ENCODE results near the gene G0S2. TPM values are rescaled to one million over a fixed set of nuclear protein-coding genes. Genes with fewer than 3 reads are reported as not detected.
A peak's percentile ranks its signal among the peaks of the same experiment; 100 is the strongest.

The G0S2 gene
- total RNA-seq, 1 donor from 2014 or later, result 0.37 TPM

- DNase-seq (ENCODE audit: low read depth), result peak; percentile 24
Measured at GRCh38 chr1:209648346-209648745, 26.9 kb upstream of the G0S2 start.

GRCh38 chr1:209648931-209649776, 26.1 kb upstream of the G0S2 start:
- DNase-seq (ENCODE audit: low read depth), result peak; percentile 80

- peak; percentile 64 for DNase-seq (ENCODE audit: low read depth)
Measured at GRCh38 chr1:209650454-209650853, 24.8 kb upstream of the G0S2 start.

- peak; percentile 77 for DNase-seq (ENCODE audit: low read depth)
Measured at GRCh38 chr1:209651138-209651587, 24.0 kb upstream of the G0S2 start.

- no peak for DNase-seq (ENCODE audit: low read depth)
Measured at GRCh38 chr1:209652121-209652735, 23.0 kb upstream of the G0S2 start, which contains the start of gene LAMB3. LAMB3 (minus strand) TSS chr1:209652425; CDS start chr1:209650944, 1,481 bp downstream.

GRCh38 chr1:209652873-209653401, 22.3 kb upstream of the G0S2 start:
- peak; percentile 89 for DNase-seq (ENCODE audit: low read depth)

- no peak for DNase-seq (ENCODE audit: low read depth)
Measured at GRCh38 chr1:209653915-209654351, 21.3 kb upstream of the G0S2 start.

- peak; percentile 42 for DNase-seq (ENCODE audit: low read depth)
Measured at GRCh38 chr1:209655411-209656231, 19.6 kb upstream of the G0S2 start.

GRCh38 chr1:209657140-209657879, 17.9 kb upstream of the G0S2 start:
- no peak for DNase-seq (ENCODE audit: low read depth)

GRCh38 chr1:209657918-209658317, 17.3 kb upstream of the G0S2 start:
- no peak for DNase-seq (ENCODE audit: low read depth)

GRCh38 chr1:209659909-209660308, 15.3 kb upstream of the G0S2 start:
- DNase-seq (ENCODE audit: low read depth), result no peak

GRCh38 chr1:209661071-209661470, 14.1 kb upstream of the G0S2 start:
- DNase-seq (ENCODE audit: low read depth), result no peak

- no peak for DNase-seq (ENCODE audit: low read depth)
Measured at GRCh38 chr1:209662879-209663327, 12.3 kb upstream of the G0S2 start.

GRCh38 chr1:209667103-209667502, 8.1 kb upstream of the G0S2 start:
- DNase-seq (ENCODE audit: low read depth), result no peak

- DNase-seq (ENCODE audit: low read depth), result no peak
Measured at GRCh38 chr1:209667708-209668107, 7.5 kb upstream of the G0S2 start.

- DNase-seq (ENCODE audit: low read depth), result no peak
Measured at GRCh38 chr1:209670441-209671082, 4.7 kb upstream of the G0S2 start.

GRCh38 chr1:209672705-209673630, 2.2 kb upstream of the G0S2 start:
- no peak for DNase-seq (ENCODE audit: low read depth)

- DNase-seq (ENCODE audit: low read depth), result no peak
Measured at GRCh38 chr1:209673631-209674417, 1.4 kb upstream of the G0S2 start.

Measured in myocyte (in vitro differentiated cells).